AG04450 (cell line): ENCODE measurements around the gene FAM83F. TPM values are rescaled to one million over a fixed set of nuclear protein-coding genes. Genes with fewer than 3 reads are reported as not detected.
A peak's percentile ranks its signal among the peaks of the same experiment; 100 is the strongest.

Experiments used
- CTCF ChIA-PET: fragments of 300-600, 350-600 bp; formaldehyde crosslinking; extraction: SDS; loops from one replicate; lab custom pipeline; 2022; ENCODE audit warnings: antibody characterized with exemption, inconsistent platforms; lab: Charles Lee
- POLR2A ChIA-PET: fragments of 350-600 bp; formaldehyde crosslinking; extraction: SDS; loops from one replicate; lab custom pipeline; 2021; ENCODE audit warnings: antibody characterized with exemption, inconsistent platforms; lab: Yijun Ruan, JAX
- DNase-seq: peaks from one replicate; pipeline ENCODE4 v3.0.0-alpha.2; 2011; ENCODE audit warnings: low read depth, low spot score
- H3K27ac ChIP-seq: one replicate; pipeline ENCODE4 v1.5.1; 2012; ENCODE audit warnings: low read depth, low read length, control low read depth
- H3K27me3 ChIP-seq: one replicate; pipeline ENCODE4 v1.6.0; 2012; ENCODE audit warnings: low read length; ENCODE audit not compliant: control insufficient read depth, insufficient read depth
- H3K4me3 ChIP-seq: 2 replicates; pipeline ENCODE4 v1.5.1; 2011; ENCODE audit warnings: mild to moderate bottlenecking, low read depth, low read length, control low read depth
- H3K9me3 ChIP-seq: 2 replicates; pipeline ENCODE4 v1.5.1; 2012; ENCODE audit warnings: low read length; ENCODE audit not compliant: control insufficient read depth, insufficient read depth
- CTCF ChIP-seq: IDR thresholded peaks from 2 replicates; pipeline ENCODE4 v1.5.1; 2011; ENCODE audit warnings: low read depth, low read length, control low read depth, inconsistent platforms
- polyA plus RNA-seq: library from polyadenylated mRNA; depleted of rRNA; stranded (reverse); fragments of >200 nt; gene quantifications from 2 replicates; pipeline ENCODE4 v1.2.3, GENCODE V29; 2011

FAM83F gene
- polyA plus RNA-seq, 1 experiment = not detected

GRCh38 chr22:39959640-39960447 is 34.9 kb upstream of the FAM83F start, which contains the start of gene TMA7B:
TSS of gene TMA7B (plus strand) at chr22:39960397. CDS start at chr22:39964375, 3,978 bp downstream.
- DNase-seq = peak; percentile 21
- peak; percentile 54 for TF ChIP-seq CTCF
- ChIA-PET CTCF (no interaction called here), POLR2A (no interaction called here)
- Histone ChIP-seq H3K4me3 (peak within 1 kb of the TSS; percentile 23), H3K27ac (peak within 1 kb of the TSS; percentile 93), H3K9me3 (no peaks in the 10 kb centered on the region), H3K27me3 (no peaks in the 10 kb centered on the region)

- Histone ChIP-seq H3K27ac (peak overlapping the region; percentile 93), H3K9me3 (no peaks in the 10 kb centered on the region), H3K27me3 (no peaks in the 10 kb centered on the region), H3K4me3 (peak overlapping the region; percentile 23)
- peak; percentile 91 for DNase-seq
- CTCF ChIA-PET = interaction anchor here (0.9 kb wide), 1 partner anchor 29 kb away, joined by 5 read pairs; no protein-coding TSS in a partner anchor
- POLR2A ChIA-PET = no interaction called here
- no peak for TF ChIP-seq CTCF
Observed at GRCh38 chr22:39960791-39961746, 33.7 kb upstream of the FAM83F start.

DNA sequence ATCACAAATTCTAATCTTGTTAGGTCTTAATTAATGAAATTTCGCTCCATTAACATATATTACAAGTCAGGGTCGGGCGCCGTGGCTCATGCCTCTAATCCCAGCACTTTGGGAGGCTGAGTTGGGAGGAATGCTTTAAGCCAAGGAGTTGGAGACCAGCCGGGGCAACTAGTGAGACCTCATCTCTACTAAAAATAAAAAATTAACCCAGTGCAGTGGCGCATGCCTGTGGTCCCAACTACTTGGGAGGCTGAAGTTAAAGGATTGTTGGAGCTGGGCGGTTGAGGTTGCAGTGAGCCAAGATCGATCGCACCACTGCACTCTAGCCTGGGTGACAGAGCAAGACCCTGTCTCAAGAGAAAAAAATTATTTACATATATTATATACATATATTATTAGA is 32.7 kb upstream of the FAM83F start:
- CTCF ChIA-PET = interaction anchor here (0.9 kb wide), 1 partner anchor 427 kb away, joined by 4 read pairs; no protein-coding TSS in a partner anchor
- Histone ChIP-seq H3K27me3 (no peaks in the 10 kb centered on the region), H3K27ac (peak overlapping the region; percentile 43), H3K4me3 (no peak overlapping the region), H3K9me3 (no peaks in the 10 kb centered on the region)
- no peak for DNase-seq
- POLR2A ChIA-PET = no interaction called here
- no peak for TF ChIP-seq CTCF

GRCh38 chr22:39965748-39966147 is 29.0 kb upstream of the FAM83F start:
- no peak for TF ChIP-seq CTCF
- Histone ChIP-seq H3K9me3 (no peaks in the 10 kb centered on the region), H3K27me3 (no peaks in the 10 kb centered on the region), H3K27ac (no peak overlapping the region), H3K4me3 (no peak overlapping the region)
- DNase-seq = no peak
- ChIA-PET POLR2A (no interaction called here), CTCF (no interaction called here)
